Peyer's patch (tissue), 4 donors: ENCODE data around the gene ZNF554. TPM values are rescaled to one million over a fixed set of nuclear protein-coding genes. Genes with fewer than 3 reads are reported as not detected.

Experiments
- DNase-seq, 3 donors: peaks; one replicate each; pipeline ENCODE4 v3.0.0-alpha.2; 2017 to 2019
- H3K27ac ChIP-seq, 4 donors: fragments of 200-600 bp; sonication (generic); one replicate each; pipeline ENCODE4 v1.5.1; 2016 to 2019
- H3K27me3 ChIP-seq, 2 donors: fragments of 200-600 bp; sonication (generic); one replicate each; pipeline ENCODE4 v1.5.1; 2019
- H3K36me3 ChIP-seq, 3 donors: fragments of 200-600 bp; sonication (generic); one replicate each; pipeline ENCODE4 v1.5.1; 2016 to 2019
- H3K4me1 ChIP-seq, 4 donors: fragments of 200-600 bp; sonication (generic); one replicate each; pipeline ENCODE4 v1.5.1; 2016 to 2019
- H3K4me3 ChIP-seq, 4 donors: fragments of 200-600 bp; sonication (generic); 1 replicate in 3 of 4; 2 replicates in 1 of 4; pipeline ENCODE4 v1.5.1; 2016 to 2019; ENCODE audit warnings: mild to moderate bottlenecking in 1 of 4
- H3K9me3 ChIP-seq, 4 donors: fragments of 200-600 bp; sonication (generic); one replicate each; pipeline ENCODE4 v1.5.1; 2016 to 2019; ENCODE audit warnings: mild to moderate bottlenecking in 1 of 4
- POLR2A ChIP-seq, 2 donors: fragments of 450-650 bp; IDR thresholded peaks; one replicate each; pipeline ENCODE4 v1.5.1; 2017; ENCODE audit warnings: antibody characterized with exemption in 2 of 2, mild to moderate bottlenecking in 2 of 2, moderate library complexity in 2 of 2
- total RNA-seq, 4 donors: library from RNA; depleted of rRNA; stranded (reverse); fragments of >200 nt; gene quantifications; one replicate each; pipeline ENCODE4 v1.1.0, GENCODE V29; 2016
- TF ChIP-seq, protein P1 (sequence below), 6 experiments: fragments of 450-650 bp in 4 of 6; fragments of 200-600 bp in 2 of 6; sonication (generic) in 1 of 6; IDR thresholded peaks; one replicate each; pipeline ENCODE4 v1.5.1; 2017 to 2019; ENCODE audit warnings: antibody characterized with exemption in 6 of 6, mild to moderate bottlenecking in 3 of 6, moderate library complexity in 1 of 6

ZNF554 gene
- total RNA-seq, 4 donors from 2014 or later = 2.5 to 15.4 (median 6.7) TPM

DNA sequence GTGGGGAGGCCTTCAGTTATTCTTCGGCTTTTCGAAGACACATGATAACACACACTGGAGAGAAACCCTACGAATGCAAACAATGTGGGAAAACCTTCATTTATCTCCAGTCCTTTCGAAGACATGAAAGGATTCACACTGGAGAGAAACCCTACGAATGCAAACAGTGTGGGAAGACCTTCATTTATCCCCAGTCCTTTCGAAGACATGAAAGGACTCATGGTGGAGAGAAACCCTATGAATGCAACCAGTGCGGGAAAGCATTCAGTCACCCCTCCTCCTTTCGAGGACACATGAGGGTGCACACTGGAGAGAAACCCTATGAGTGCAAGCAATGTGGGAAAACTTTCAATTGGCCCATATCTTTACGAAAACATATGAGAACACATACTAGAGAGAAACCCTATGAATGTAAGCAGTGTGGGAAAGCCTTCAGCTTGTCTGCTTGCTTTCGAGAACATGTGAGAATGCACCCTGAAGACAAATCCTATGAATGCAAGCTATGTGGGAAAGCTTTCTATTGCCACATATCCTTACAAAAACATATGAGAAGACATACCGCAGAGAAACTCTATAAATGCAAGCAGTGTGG is 33.4 kb downstream of the ZNF554 start:
- H3K27me3 ChIP-seq = no peaks in the 10 kb centered on the region
- H3K36me3 ChIP-seq = peaks cover 0 to 47% (median 8%) of the 10 kb centered on the region in 3 donors
- TF ChIP-seq, protein P1, sequence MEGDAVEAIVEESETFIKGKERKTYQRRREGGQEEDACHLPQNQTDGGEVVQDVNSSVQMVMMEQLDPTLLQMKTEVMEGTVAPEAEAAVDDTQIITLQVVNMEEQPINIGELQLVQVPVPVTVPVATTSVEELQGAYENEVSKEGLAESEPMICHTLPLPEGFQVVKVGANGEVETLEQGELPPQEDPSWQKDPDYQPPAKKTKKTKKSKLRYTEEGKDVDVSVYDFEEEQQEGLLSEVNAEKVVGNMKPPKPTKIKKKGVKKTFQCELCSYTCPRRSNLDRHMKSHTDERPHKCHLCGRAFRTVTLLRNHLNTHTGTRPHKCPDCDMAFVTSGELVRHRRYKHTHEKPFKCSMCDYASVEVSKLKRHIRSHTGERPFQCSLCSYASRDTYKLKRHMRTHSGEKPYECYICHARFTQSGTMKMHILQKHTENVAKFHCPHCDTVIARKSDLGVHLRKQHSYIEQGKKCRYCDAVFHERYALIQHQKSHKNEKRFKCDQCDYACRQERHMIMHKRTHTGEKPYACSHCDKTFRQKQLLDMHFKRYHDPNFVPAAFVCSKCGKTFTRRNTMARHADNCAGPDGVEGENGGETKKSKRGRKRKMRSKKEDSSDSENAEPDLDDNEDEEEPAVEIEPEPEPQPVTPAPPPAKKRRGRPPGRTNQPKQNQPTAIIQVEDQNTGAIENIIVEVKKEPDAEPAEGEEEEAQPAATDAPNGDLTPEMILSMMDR (IDR thresholded peaks at IDR 0.05) = no peak
- no peak for TF ChIP-seq POLR2A (IDR thresholded peaks at IDR 0.05)
- H3K9me3 ChIP-seq = peaks cover 0 to 63% (median 10%) of the 10 kb centered on the region in 4 donors
- H3K27ac ChIP-seq = no peak overlapping the region
- H3K4me3 ChIP-seq = no peak overlapping the region
- no peaks in the 10 kb centered on the region for H3K4me1 ChIP-seq
- DNase-seq = no peak

DNA sequence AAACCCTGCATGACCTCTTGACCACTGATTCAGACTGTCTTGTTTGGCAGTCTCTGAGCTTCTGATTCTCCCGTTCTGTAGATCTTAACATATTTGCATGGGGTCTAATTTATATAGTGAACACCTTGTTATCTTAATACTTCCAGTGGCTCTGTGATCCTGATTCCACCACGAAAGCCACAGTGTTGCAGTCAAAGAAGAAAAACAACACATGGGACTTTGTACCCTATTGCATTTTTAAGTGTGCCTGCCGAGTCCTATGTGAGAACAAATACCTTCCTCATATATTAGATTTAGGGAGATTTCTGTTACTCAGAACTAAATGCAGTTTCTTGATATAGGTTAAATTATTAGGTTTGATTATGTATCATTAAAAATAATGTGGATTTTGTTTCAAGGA is 35.2 kb downstream of the ZNF554 start:
- H3K36me3 ChIP-seq = peaks cover 0 to 47% (median 8%) of the 10 kb centered on the region in 3 donors
- H3K4me1 ChIP-seq = no peaks in the 10 kb centered on the region
- no peak overlapping the region for H3K4me3 ChIP-seq
- no peak overlapping the region for H3K27ac ChIP-seq
- peaks cover 0 to 70% (median 10%) of the 10 kb centered on the region in 4 donors for H3K9me3 ChIP-seq
- no peak for TF ChIP-seq POLR2A (IDR thresholded peaks at IDR 0.05)
- TF ChIP-seq, protein P1 (IDR thresholded peaks at IDR 0.05) = no peak
- H3K27me3 ChIP-seq = no peaks in the 10 kb centered on the region
- no peak for DNase-seq

- no peak for TF ChIP-seq POLR2A (IDR thresholded peaks at IDR 0.05)
- TF ChIP-seq, protein P1 (IDR thresholded peaks at IDR 0.05) = no peak
- Histone ChIP-seq H3K9me3 (peaks cover 0 to 58% (median 10%) of the 10 kb centered on the region in 4 donors), H3K4me1 (no peaks in the 10 kb centered on the region), H3K4me3 (no peak overlapping the region), H3K27me3 (no peaks in the 10 kb centered on the region), H3K27ac (no peak overlapping the region), H3K36me3 (peaks cover 0 to 33% (median 6%) of the 10 kb centered on the region in 3 donors)
- DNase-seq = no peak
These were observed 36.9 kb downstream of the ZNF554 start for GRCh38 chr19:2856457-2857050.

DNA sequence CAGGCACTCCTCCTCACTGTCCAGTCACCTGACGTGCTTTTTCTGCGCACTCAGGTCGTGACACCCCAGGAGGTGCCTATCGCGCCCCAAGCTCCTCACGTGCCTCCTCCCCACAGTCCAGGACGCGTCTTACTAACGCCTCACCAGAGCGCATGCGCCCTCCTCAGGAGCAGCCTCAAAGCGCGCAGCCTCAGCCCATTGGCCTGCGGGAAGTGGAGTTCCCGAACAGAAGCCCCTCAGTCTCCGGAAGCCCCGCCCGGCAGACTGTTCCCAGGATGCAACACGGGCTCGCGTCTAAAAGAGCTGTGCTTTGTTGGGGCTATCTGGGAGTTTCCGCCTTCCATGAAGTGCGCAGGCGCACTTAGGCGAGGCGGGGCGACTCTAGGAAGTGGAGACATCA is 39.2 kb downstream of the ZNF554 start:
- Histone ChIP-seq H3K9me3 (peaks cover 0 to 35% (median 0%) of the 10 kb centered on the region in 4 donors), H3K4me1 (no peaks in the 10 kb centered on the region), H3K27ac (no peak overlapping the region), H3K4me3 (no peak overlapping the region), H3K36me3 (peaks cover 0 to 10% (median 0%) of the 10 kb centered on the region in 3 donors), H3K27me3 (no peaks in the 10 kb centered on the region)
- TF ChIP-seq, protein P1 (IDR thresholded peaks at IDR 0.05) = no peak
- no peak for TF ChIP-seq POLR2A (IDR thresholded peaks at IDR 0.05)
- DNase-seq = no peak

DNA sequence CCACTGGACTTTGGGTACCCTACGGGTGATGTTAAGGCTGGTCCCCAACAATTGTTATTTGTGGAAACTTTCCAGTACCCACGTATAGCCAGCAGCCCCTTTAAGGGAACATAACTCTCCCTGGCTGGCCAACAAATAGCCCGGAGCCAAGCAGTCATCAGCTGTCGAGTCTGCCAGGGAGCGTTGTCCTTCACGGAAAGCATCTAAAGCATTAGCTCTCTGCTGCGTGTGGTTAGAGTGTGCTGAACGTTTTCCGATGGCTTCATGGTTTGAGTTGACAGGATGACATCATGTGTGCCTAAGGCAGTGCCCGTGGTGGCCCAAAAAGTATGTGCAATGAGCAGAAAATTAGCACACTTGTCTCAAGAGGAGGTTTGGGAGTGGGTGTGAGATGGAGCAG is 44.1 kb downstream of the ZNF554 start:
- no peak for DNase-seq
- Histone ChIP-seq H3K4me1 (no peaks in the 10 kb centered on the region), H3K4me3 (no peak overlapping the region), H3K36me3 (no peaks in the 10 kb centered on the region), H3K27ac (no peak overlapping the region), H3K27me3 (no peaks in the 10 kb centered on the region), H3K9me3 (peaks cover 0 to under 1% (median 0%) of the 10 kb centered on the region in 4 donors)
- TF ChIP-seq, protein P1 (IDR thresholded peaks at IDR 0.05) = no peak
- no peak for TF ChIP-seq POLR2A (IDR thresholded peaks at IDR 0.05)
